Left lung (tissue), 10 donors: Measurements from ENCODE around the gene UBXN2A. TPM values are rescaled to one million over a fixed set of nuclear protein-coding genes. Genes with fewer than 3 reads are reported as not detected.
"Not testable (repeated sequence)": the region's sequence is repeated elsewhere in the genome, so short reads cannot be mapped to it uniquely, and the experiment has no call there.

Experiments
- ATAC-seq: fragments of 200-7000 bp; cut with Tn5 transposase; one replicate; pipeline ENCODE4 v1.9.1; 2020; ENCODE audit warnings: moderate library complexity
- DNase-seq, 4 donors: peaks; one replicate each; pipeline ENCODE4 v3.0.0-alpha.2; 2013 to 2020
- H3K27ac ChIP-seq, 2 donors: fragments of 200-600 bp; sonication (generic) in 1 of 2; one replicate each; pipeline versions ENCODE4 v1.5.0 to v1.8.0; 2020 to 2021
- H3K27me3 ChIP-seq, 2 donors: fragments of 200-600 bp; sonication (generic) in 1 of 2; one replicate each; pipeline versions ENCODE4 v1.5.0 to v1.8.0; 2020 to 2021
- H3K36me3 ChIP-seq, 2 donors: fragments of 200-600 bp; sonication (generic) in 1 of 2; one replicate each; pipeline versions ENCODE4 v1.5.0 to v1.8.0; 2020 to 2021
- H3K4me1 ChIP-seq, 2 donors: fragments of 200-600 bp; one replicate each; pipeline ENCODE4 v1.8.0; 2021
- H3K4me3 ChIP-seq, 2 donors: fragments of 200-600 bp; sonication (generic) in 1 of 2; one replicate each; pipeline versions ENCODE4 v1.5.0 to v1.8.0; 2020 to 2021; ENCODE audit warnings: mild to moderate bottlenecking in 1 of 2
- H3K9me3 ChIP-seq, 2 donors: fragments of 200-600 bp; sonication (generic) in 1 of 2; one replicate each; pipeline versions ENCODE4 v1.5.0 to v1.8.0; 2020 to 2021
- CTCF ChIP-seq, 2 donors: fragments of 200-600 bp; sonication (generic) in 1 of 2; IDR thresholded peaks; one replicate each; pipeline versions ENCODE4 v1.5.0 to v1.8.0; 2021; ENCODE audit warnings: antibody characterized with exemption in 2 of 2
- intact Hi-C, 2 donors: fragments of 100-400 bp; cut with DNase I; formaldehyde crosslinking; loops; one replicate each; pipeline versions ENCODE4 v1.11.2 to v1.14.2; 2022
- polyA plus RNA-seq, 6 donors: library from polyadenylated mRNA; unstranded; fragments of 120-200 nt; gene quantifications; one replicate each; pipeline ENCODE4 v1.2.1, GENCODE V29; 2013; ENCODE audit not compliant: insufficient read length in 6 of 6
- total RNA-seq, 2 donors: library from RNA; stranded (reverse); fragmentation: NEBNext Ultra II Directional; extraction: Animal tissue kit (Norgen Biotek cat#: 25700); gene quantifications; one replicate each; pipeline ENCODE4 v1.2.1, GENCODE V29; 2021
- donor health status: DM: no; HTN: yes; CAD: no.
- donor health status: DM: no; HTN: no; CAD: no.

The UBXN2A gene
- total and polyA plus RNA-seq, 8 donors = 13.4 to 24.1 (median 21.4) TPM

GRCh38 chr2:24011250-24012104 is 71.2 kb downstream of the UBXN2A start:
- ATAC-seq (no peak), DNase-seq (no peak)
- Histone ChIP-seq H3K9me3 (no peaks in the 10 kb centered on the region), H3K27me3 (peaks cover 26 to 50% of the 10 kb centered on the region in 2 donors), H3K36me3 (no peaks in the 10 kb centered on the region), H3K27ac (no peak overlapping the region), H3K4me3 (no peak overlapping the region), H3K4me1 (peaks cover 6 to 13% of the 10 kb centered on the region in 2 donors)
- intact Hi-C loops = no loop called here
- TF ChIP-seq CTCF (IDR thresholded peaks at IDR 0.05) = no peak

DNA sequence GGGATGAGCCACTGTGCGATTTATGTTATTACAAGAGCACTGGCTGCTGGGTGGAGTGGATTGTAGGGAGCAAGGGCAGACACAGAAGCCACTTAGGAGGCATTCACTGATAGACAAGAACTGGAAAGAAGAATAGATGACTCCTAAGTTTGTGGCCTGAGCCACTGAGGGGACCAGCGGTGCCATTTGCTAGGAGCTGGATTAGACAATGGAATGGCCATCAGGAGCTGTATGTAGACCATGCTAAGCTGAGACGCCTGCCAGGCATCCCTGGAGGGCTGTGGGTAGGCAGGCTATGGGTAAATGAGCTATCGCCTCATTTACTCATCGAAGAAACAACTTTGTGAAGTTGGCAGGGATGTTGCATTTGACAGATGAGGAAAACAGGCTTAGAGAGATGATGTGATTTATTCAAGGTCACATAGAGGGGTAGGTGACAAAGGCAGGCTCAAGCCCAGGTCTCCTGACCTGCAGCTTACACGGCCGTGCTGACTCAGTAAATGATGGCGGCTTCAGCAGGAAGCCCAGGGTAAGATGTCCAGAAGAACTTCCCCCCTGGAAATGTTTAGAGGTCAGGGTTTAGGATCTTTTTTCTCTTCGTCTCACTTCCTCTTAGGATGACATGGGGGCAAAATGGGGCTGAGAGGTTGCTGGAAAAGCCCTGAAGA is 72.4 kb downstream of the UBXN2A start:
- H3K4me1 ChIP-seq = peaks cover 6 to 13% of the 10 kb centered on the region in 2 donors

DNA sequence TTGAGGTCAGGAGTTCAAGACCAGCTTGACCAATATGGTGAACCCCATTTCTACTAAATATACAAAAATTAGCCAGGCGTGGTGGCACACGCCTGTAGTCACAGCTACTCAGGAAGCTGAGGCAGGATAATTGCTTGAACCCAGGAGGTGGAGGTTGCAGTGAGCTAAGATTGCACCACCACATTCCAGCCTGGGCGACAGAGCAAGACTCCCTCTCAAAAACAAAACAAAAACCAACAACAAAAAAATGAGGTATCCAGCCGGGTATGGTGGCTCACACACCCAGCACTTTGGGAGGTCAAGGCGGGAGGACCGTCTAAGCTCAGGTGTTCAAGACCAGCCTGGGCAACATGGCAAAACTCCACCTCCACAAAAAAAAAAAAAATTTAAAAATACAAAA is 74.6 kb downstream of the UBXN2A start:
- ATAC-seq, DNase-seq, H3K4me1 ChIP-seq, intact Hi-C loops, H3K9me3 ChIP-seq, H3K36me3 ChIP-seq, H3K4me3 ChIP-seq, H3K27ac ChIP-seq: not testable (repeated sequence)
- peaks cover 12 to 33% of the 10 kb centered on the region in 2 donors for H3K27me3 ChIP-seq

More for the DNA sequence above, 72.4 kb downstream of the UBXN2A start:
- intact Hi-C loops = no loop called here
- no peak for DNase-seq
- no peaks in the 10 kb centered on the region for H3K9me3 ChIP-seq
- no peak overlapping the region for H3K27ac ChIP-seq
- H3K4me3 ChIP-seq = no peak overlapping the region
- no peak for TF ChIP-seq CTCF (IDR thresholded peaks at IDR 0.05)
- peaks cover 26 to 50% of the 10 kb centered on the region in 2 donors for H3K27me3 ChIP-seq
- no peaks in the 10 kb centered on the region for H3K36me3 ChIP-seq
- ATAC-seq = no peak

- TF ChIP-seq CTCF (IDR thresholded peaks at IDR 0.05) = no peak
- Histone ChIP-seq H3K4me3 (no peak overlapping the region), H3K27me3 (peaks cover 6 to 24% of the 10 kb centered on the region in 2 donors), H3K27ac (no peak overlapping the region), H3K36me3 (no peaks in the 10 kb centered on the region), H3K4me1 (no peaks in the 10 kb centered on the region), H3K9me3 (no peaks in the 10 kb centered on the region)
- DNase-seq (no peak), ATAC-seq (peak; percentile 45)
- intact Hi-C loops = no loop called here
These were observed 75.5 kb downstream of the UBXN2A start for GRCh38 chr2:24015562-24016375.

- intact Hi-C loops = no loop called here
- Histone ChIP-seq H3K36me3 (no peaks in the 10 kb centered on the region), H3K27me3 (peaks cover under 1 to 18% of the 10 kb centered on the region in 2 donors), H3K27ac (no peak overlapping the region), H3K4me3 (no peak overlapping the region), H3K9me3 (no peaks in the 10 kb centered on the region), H3K4me1 (no peaks in the 10 kb centered on the region)
- no peak for DNase-seq
- no peak for ATAC-seq
- no peak for TF ChIP-seq CTCF (IDR thresholded peaks at IDR 0.05)
These were observed 76.1 kb downstream of the UBXN2A start for GRCh38 chr2:24016376-24016761.
